Measurements from ENCODE around the gene MLPH.

Gene MLPH, protein sequence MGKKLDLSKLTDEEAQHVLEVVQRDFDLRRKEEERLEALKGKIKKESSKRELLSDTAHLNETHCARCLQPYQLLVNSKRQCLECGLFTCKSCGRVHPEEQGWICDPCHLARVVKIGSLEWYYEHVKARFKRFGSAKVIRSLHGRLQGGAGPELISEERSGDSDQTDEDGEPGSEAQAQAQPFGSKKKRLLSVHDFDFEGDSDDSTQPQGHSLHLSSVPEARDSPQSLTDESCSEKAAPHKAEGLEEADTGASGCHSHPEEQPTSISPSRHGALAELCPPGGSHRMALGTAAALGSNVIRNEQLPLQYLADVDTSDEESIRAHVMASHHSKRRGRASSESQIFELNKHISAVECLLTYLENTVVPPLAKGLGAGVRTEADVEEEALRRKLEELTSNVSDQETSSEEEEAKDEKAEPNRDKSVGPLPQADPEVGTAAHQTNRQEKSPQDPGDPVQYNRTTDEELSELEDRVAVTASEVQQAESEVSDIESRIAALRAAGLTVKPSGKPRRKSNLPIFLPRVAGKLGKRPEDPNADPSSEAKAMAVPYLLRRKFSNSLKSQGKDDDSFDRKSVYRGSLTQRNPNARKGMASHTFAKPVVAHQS

DNA sequence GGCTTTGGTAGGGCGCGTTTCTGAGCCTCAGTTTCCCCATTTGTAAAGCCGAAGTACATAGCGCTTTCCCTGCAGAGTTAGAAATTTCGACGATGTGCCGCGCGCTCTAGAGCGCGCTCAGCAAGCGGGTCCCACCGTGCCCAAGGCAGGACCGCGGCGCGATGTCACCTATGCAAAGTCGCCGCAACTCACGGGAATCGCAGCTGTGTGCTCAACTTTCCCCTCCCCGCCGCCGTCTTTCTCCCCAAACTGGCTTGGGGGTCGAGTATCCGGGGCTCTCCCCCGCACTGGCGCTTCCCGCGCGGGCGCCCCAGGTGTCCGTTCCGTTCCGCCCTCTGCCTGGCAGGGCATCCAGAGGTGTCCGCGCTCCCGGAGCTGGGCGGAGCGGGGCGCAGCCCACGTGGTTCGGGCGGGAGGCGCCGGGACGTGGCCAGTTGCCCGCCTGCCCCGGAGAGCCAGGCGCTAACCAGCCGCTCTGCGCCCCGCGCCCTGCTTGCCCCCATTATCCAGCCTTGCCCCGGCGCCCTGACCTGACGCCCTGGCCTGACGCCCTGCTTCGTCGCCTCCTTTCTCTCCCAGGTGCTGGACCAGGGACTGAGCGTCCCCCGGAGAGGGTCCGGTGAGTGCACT is at the start of gene MLPH:
TSS of gene MLPH (plus strand) at position 433 of the 630 bp plus-strand sequence. CDS start 6,176 bp downstream, outside the sequence.
- DNase-seq (ENCODE audit: low read depth in 4 of 4, low spot score in 1 of 4) = no peak

DNA sequence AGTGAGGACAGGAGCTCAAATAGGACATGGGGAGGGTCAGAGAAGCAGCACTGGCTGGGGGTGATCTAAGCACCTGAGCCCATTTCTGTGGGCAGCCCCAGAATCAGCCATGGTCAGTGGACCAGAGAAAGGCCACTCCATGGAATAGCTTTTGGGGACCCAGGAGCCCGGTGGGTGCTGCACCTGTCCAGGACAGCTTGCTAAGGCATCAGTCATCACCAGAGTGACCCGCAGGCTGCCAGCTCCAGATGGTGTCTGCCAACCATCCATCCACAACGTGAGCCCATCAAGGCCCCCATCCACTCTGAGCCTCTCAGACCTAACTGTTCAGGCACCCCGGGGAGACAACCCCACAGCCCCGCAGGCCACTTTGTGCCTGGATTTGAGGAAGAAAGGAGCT is 49.5 kb upstream of the MLPH start:
- DNase-seq (ENCODE audit: low read depth in 4 of 4, low spot score in 1 of 4) = no peak

DNA sequence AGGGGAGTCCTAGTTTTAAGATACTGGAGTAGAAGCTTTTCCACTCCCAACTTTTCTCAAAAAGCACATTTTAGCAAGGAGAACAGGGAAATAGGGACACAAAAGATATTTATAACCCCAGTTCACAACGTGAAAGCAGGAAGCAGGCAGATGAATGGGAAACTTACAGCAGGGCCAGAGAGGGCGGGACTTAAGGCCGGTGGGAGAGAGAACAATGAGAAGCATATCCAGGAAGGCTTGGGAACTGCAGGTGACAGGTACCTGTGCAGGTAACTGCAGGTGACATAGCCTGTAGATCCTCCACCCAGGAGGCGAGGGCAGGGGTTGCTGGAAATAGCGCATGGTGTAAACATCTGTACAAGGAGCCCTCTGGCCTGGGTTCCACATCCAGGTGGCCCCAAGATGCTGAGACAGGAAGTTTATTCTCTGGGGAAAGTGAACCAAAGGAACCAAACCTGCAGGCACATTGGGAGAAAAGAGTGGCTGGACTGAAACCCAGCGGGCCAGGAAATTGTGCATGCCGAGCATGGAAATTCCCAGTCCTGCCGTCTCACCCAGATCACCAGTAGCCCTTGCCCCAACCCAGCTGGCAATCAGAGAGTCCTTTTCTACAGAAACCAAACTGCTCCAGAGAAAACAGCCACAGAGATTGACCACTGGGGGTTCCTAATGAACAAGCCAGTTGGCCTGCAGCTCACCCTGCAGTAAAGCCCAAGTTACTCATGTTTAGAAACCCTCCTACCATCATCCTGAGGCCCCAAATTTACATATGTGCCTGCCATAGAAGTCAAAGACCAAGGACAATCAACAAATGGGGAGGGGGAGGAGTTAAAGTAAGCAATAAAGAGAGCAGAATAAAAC is 48.7 kb upstream of the MLPH start:
- DNase-seq (ENCODE audit: low read depth in 4 of 4, low spot score in 1 of 4) = no peak

DNA sequence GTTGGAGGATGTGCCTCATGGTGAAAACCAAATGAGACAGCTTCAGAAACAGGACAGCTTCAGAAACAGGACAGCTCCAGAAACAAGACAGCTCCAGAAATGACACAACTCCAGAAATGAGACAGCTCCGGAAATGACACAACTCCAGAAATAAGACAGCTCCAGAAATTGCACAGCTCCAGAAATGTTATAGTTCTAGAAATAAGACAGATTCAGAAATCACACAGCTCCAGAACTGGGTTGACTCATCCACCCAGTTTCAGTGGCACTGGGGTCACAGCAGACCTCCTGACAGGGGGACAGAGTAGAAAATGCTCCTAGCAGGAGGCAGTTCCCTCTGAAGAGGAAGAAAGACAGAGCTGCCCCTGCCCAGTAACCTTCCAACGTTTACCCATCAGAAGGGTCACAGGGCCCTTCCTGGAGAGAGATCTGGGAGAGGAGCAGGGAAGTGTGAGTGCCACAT is 46.2 kb upstream of the MLPH start:
- DNase-seq (ENCODE audit: low read depth in 4 of 4, low spot score in 1 of 4) = peak in 2 of 4 experiments; percentile 36 to 58

DNA sequence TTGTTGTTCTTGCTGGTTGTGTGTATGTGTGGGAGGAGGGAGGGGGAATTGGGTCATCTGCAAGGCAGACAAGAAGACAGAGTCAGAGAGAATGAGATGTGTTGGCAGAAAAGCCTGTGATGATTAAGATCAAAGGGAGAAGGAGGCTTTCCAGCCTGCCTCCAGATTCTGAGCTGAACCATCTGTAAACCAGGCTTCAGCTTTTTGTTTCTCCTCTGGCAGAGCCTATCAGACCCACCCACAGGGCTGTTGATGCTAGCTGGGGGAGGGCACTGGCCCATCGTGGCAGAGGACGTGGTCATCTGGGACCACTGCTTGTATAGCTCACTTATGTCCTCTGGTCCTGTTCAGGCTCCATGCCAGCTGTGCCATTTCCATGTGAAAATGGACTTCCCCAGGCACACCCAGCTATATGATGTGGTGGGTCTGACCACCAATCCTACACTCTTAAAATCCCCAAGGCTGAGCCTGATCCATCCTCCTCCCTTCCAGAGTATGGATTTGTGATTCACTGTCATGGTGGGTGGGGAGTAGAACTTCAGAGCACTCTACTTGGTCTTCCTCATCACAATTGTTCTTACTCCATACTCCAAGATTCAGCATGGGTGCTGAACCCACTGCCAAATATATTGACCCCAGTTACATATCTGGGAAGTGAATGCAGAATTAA is 45.3 kb upstream of the MLPH start:
- peak in 1 of 4 experiments; percentile 43 for DNase-seq (ENCODE audit: low read depth in 4 of 4, low spot score in 1 of 4)

GRCh38 chr2:237444071-237444470 is 43.0 kb upstream of the MLPH start:
- DNase-seq (ENCODE audit: low read depth in 4 of 4, low spot score in 1 of 4) = no peak

- no peak for DNase-seq (ENCODE audit: low read depth in 4 of 4, low spot score in 1 of 4)
Measured at GRCh38 chr2:237445611-237446337, 41.3 kb upstream of the MLPH start.

DNA sequence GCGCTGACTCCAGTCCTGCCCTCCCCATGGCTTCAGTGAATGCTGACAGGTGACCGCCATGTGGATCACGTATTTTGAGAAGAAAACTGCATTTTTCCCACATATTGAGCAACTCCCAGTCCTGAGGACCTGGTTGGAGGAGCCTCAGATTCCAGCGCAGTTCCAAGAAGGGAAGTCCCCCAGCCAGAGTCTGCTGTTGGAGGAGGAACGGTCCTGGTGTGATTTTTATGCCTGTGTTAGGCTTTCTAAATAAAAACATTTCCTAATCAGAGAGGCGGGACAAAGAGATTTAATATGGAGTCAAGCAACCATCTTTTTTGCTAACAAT is 40.7 kb upstream of the MLPH start:
- no peak for DNase-seq (ENCODE audit: low read depth in 4 of 4, low spot score in 1 of 4)

DNA sequence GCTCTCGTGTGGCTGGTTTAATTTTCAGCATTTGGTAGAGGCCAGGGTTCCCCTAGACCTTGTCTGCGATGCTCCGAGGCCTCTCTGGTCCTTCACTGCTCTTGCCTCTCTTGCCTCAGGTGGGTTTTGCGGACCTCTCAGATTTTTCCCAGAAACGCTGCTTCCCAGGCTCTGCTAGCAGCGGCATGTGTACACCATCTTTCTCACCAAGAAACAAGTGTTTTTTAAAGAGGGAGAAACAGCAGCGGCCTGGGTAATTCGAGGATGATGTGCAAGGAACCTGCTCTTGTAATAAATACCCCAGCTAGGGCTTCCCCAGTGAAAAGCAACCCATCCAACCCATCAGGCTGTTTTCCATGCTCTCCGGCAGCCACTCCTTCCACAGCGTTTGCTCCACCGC is 39.6 kb upstream of the MLPH start:
- no peak for DNase-seq (ENCODE audit: low read depth in 4 of 4, low spot score in 1 of 4)

DNA sequence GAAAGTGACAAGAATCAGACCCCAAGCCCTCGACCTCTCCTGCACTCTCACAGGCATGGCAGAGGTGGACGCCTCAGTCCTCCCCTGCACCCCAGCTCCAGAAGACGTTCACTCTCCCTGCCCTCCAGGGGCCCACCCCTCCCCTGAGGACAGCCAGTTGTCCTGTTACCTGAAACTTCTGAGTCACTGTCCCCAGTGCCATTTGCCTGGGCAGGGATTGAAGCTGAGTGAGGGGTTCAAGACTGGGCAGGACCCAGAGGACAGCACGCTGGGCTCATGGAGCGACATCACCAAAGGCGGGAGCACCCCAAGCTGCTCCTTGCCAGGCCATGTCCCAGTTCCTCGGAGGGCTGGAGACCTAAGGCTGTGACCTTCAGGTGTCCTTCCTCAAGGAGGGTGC is 38.9 kb upstream of the MLPH start:
- DNase-seq (ENCODE audit: low read depth in 4 of 4, low spot score in 1 of 4) = no peak

DNA sequence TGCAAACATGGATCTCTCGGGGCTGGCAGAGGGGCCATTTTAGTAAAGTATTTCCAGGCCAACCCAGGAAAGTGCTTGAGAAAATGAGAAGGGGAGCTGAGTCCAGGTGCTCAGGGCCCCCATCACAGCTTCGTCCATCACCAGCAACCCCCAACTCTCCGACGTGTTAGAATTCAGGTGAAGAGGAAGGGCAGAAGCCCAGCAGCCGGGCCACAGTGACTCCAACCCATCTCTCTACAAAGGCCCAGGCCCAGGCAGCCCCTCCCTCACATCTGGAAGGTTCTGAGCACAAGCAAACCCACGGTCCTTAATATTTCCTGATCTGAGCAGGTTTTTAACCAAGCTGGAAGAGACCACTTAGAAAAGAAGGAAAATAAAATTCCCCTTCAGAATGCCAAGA is 38.4 kb upstream of the MLPH start:
- DNase-seq (ENCODE audit: low read depth in 4 of 4, low spot score in 1 of 4) = no peak

GRCh38 chr2:237449193-237449881 is 37.7 kb upstream of the MLPH start:
- no peak for DNase-seq (ENCODE audit: low read depth in 4 of 4, low spot score in 1 of 4)

- DNase-seq (ENCODE audit: low read depth in 4 of 4, low spot score in 1 of 4) = no peak
Measured at GRCh38 chr2:237450108-237450507, 36.9 kb upstream of the MLPH start.

- DNase-seq (ENCODE audit: low read depth in 4 of 4, low spot score in 1 of 4) = no peak
Measured at GRCh38 chr2:237450583-237450982, 36.5 kb upstream of the MLPH start.

DNA sequence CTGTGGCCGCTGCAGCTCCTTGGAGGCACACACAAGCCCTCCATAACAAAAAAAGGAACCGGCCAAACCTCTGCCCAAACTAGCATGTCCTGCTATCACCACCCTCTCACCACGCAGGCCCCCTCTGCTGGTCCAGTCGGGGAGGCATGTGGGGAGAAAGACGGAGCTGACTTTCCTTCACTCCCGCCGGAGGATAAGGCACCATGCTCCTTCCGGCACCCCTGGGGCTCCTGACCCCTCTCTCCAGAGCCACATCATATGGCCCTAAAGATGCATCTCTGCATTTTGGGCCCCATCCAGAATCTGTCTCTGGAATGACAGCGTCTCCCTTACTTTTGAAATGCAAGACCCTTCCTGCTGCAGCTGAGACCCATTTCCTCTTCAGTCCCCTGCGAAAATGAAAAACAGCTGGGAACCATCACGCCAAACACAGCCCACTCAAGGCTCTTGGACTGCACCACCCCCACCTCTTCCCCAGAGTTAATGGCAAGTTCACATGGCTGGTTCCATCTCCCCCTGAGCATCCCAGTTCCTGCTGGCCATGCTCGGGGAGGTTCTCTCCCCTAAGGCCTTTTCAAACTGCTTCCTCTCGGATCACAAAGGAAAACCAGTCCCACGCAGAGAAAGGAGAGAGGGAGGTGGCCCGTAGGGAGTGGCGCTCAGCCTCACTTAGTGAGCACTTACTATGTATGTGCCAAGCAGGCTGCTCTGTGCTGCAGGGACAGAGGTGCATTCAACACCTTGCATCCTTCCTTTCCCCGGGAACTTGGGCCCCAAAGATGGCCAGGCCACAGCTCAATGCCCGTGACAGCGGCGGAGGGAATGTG is 35.2 kb upstream of the MLPH start:
- no peak for DNase-seq (ENCODE audit: low read depth in 4 of 4, low spot score in 1 of 4)

DNA sequence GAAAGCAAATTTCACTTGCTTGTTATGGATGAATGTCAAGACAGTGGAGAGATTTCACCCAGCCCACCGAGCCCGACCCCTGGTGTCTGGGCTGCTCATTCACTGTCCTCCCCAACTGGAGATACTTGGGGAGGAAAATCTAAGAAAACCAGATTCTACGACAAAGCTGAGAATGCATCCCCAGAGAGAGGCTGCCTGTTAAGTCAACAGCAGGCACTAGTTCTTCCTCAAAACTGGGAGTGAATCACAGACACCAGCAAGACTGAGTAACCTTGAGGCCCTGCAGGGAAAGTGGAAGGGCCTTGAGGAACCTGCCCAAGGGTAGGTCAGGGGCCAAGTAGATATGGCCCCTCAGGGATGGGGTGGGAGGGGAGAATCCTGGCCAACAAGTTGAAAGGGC is 34.2 kb upstream of the MLPH start:
- DNase-seq (ENCODE audit: low read depth in 4 of 4, low spot score in 1 of 4) = no peak

- DNase-seq (ENCODE audit: low read depth in 4 of 4, low spot score in 1 of 4) = no peak
Measured at GRCh38 chr2:237453671-237454070, 33.4 kb upstream of the MLPH start.

- DNase-seq (ENCODE audit: low read depth in 4 of 4, low spot score in 1 of 4) = no peak
Measured at GRCh38 chr2:237455764-237456163, 31.3 kb upstream of the MLPH start.
